SK-N-SH (cell line): ENCODE results near the gene TMEM87A. TPM values are rescaled to one million over a fixed set of nuclear protein-coding genes. Genes with fewer than 3 reads are reported as not detected.

Source experiments
- CTCF ChIA-PET: fragments of 300-600, 350-600 bp; formaldehyde crosslinking; extraction: SDS; loops from one replicate; lab custom pipeline; 2021; lab: Yijun Ruan, JAX
- POLR2A ChIA-PET: fragments of 350-600 bp; sonication (Branson Sonifier 250); formaldehyde crosslinking; extraction: SDS; loops from one replicate; lab custom pipeline; 2020; ENCODE audit warnings: antibody characterized with exemption, inconsistent platforms; lab: Yijun Ruan, JAX
- DNase-seq: peaks from one replicate; pipeline ENCODE4 v3.0.0; 2012
- H2AFZ ChIP-seq: fragments of 200-600 bp; sonication (generic); 2 replicates; pipeline ENCODE4 v1.8.1; 2016; ENCODE audit warnings: antibody characterized with exemption, mild to moderate bottlenecking, low read depth
- H3F3A ChIP-seq: fragments of 200-600 bp; sonication (generic); replicated peaks from 2 replicates; pipeline ENCODE3; 2016; ENCODE audit warnings: antibody characterized with exemption, mild to moderate bottlenecking; ENCODE audit not compliant: insufficient read depth
- H3K27ac ChIP-seq, 2 experiments: fragments of 200-500 bp in 1 of 2; fragments of 200-600 bp in 1 of 2; sonication (Bioruptor generic) in 1 of 2; sonication (generic), shearing (Covaris generic) in 1 of 2; 2 replicates each; pipeline versions ENCODE4 v1.5.1 to v1.6.1; 2014 to 2016; ENCODE audit warnings: low read depth in 2 of 2, inconsistent platforms in 1 of 2, low read length in 1 of 2, mild to moderate bottlenecking in 1 of 2, mixed read lengths in 1 of 2
- H3K27me3 ChIP-seq: fragments of 200-600 bp; sonication (generic), shearing (Covaris generic); 2 replicates; pipeline ENCODE4 v1.6.1; 2016; ENCODE audit warnings: mixed run types; ENCODE audit not compliant: insufficient read depth
- H3K36me3 ChIP-seq, 2 experiments: fragments of 200-500 bp in 1 of 2; fragments of 200-600 bp in 1 of 2; sonication (Bioruptor generic) in 1 of 2; sonication (generic) in 1 of 2; replicated peaks in 1 of 2; 2 replicates each; pipeline versions ENCODE3 to v1.5.1; 2014 to 2016; ENCODE audit warnings: low read length in 1 of 2, mild to moderate bottlenecking in 1 of 2; ENCODE audit not compliant: insufficient read depth in 2 of 2, control insufficient read depth in 1 of 2
- H3K4me1 ChIP-seq, 2 experiments: fragments of 200-500 bp in 1 of 2; fragments of 200-600 bp in 1 of 2; sonication (Bioruptor generic) in 1 of 2; sonication (generic), shearing (Covaris generic) in 1 of 2; 2 replicates each; pipeline versions ENCODE4 v1.5.1 to v1.6.1; 2014 to 2016; ENCODE audit warnings: low read depth in 1 of 2, low read length in 1 of 2, mixed run types in 1 of 2; ENCODE audit not compliant: insufficient read depth in 2 of 2, control insufficient read depth in 1 of 2
- H3K4me2 ChIP-seq: fragments of 200-600 bp; sonication (generic), shearing (Covaris generic); 2 replicates; pipeline ENCODE4 v1.6.1; 2017; ENCODE audit warnings: mixed run types
- H3K4me3 ChIP-seq, 2 experiments: fragments of 200-500 bp in 1 of 2; fragments of 200-600 bp in 1 of 2; sonication (Bioruptor generic) in 1 of 2; sonication (generic), shearing (Covaris generic) in 1 of 2; 2 replicates each; pipeline versions ENCODE4 v1.5.1 to v1.8.1; 2014 to 2016; ENCODE audit warnings: low read depth in 2 of 2, inconsistent platforms in 1 of 2, low read length in 1 of 2, mild to moderate bottlenecking in 1 of 2, mixed read lengths in 1 of 2, moderate library complexity in 1 of 2
- H3K79me2 ChIP-seq: fragments of 200-600 bp; sonication (generic); 2 replicates; pipeline ENCODE4 v1.8.1; 2017; ENCODE audit warnings: mild to moderate bottlenecking; ENCODE audit not compliant: insufficient read depth
- H3K9ac ChIP-seq: fragments of 200-600 bp; sonication (generic); 2 replicates; pipeline ENCODE4 v1.6.1; 2017; ENCODE audit warnings: mixed run types
- H3K9me2 ChIP-seq: fragments of 200-600 bp; sonication (generic); 2 replicates; pipeline ENCODE4 v1.6.1; 2017; ENCODE audit warnings: mixed run types
- H3K9me3 ChIP-seq: fragments of 200-600 bp; sonication (generic); 2 replicates; pipeline ENCODE4 v1.6.1; 2017; ENCODE audit warnings: mixed run types, mild to moderate bottlenecking, moderate library complexity
- H4K20me1 ChIP-seq: fragments of 200-600 bp; sonication (generic); 2 replicates; pipeline ENCODE4 v1.6.1; 2017; ENCODE audit warnings: mild to moderate bottlenecking, mixed run types; ENCODE audit not compliant: insufficient read depth
- CHD2 ChIP-seq: fragments of 150-350 bp; IDR thresholded peaks from 2 replicates; pipeline ENCODE4 v1.6.1; 2018; ENCODE audit warnings: low read length; ENCODE audit not compliant: partially characterized antibody
- EZH2phosphoT487 ChIP-seq: fragments of 200-600 bp; sonication (generic); IDR thresholded peaks from 2 replicates; pipeline ENCODE4 v1.6.1; 2017; ENCODE audit warnings: low read depth, mixed run types, mild to moderate bottlenecking, antibody characterized with exemption, moderate library complexity, borderline replicate concordance
- FOXJ3 ChIP-seq: sonication (generic); formaldehyde crosslinking; IDR thresholded peaks from 2 replicates; pipeline ENCODE4 v1.5.1; 2020; ENCODE audit warnings: mild to moderate bottlenecking, missing genetic modification reagents
- FOXM1 ChIP-seq: IDR thresholded peaks from 2 replicates; pipeline ENCODE4 v1.4.0; 2012; ENCODE audit warnings: low read depth, mild to moderate bottlenecking
- MXI1 ChIP-seq: IDR thresholded peaks from 2 replicates; pipeline ENCODE4 v1.6.1; 2012; ENCODE audit warnings: mild to moderate bottlenecking, low read depth, low read length, improper control_type of control experiment
- RCOR1 ChIP-seq: fragments of 150-350 bp; IDR thresholded peaks from 2 replicates; pipeline ENCODE4 v1.6.1; 2017; ENCODE audit warnings: antibody characterized with exemption, low read length
- RFX5 ChIP-seq: IDR thresholded peaks from 2 replicates; pipeline ENCODE4 v1.6.1; 2012; ENCODE audit warnings: mild to moderate bottlenecking, improper control_type of control experiment, low read length
- SMC3 ChIP-seq: IDR thresholded peaks from 2 replicates; pipeline ENCODE4 v1.6.1; 2012; ENCODE audit warnings: low read depth, low read length, improper control_type of control experiment
- TAF1 ChIP-seq: IDR thresholded peaks from 2 replicates; pipeline ENCODE4 v1.6.1; 2012; ENCODE audit warnings: low read depth, mild to moderate bottlenecking, low read length, moderate library complexity, borderline replicate concordance
- TEAD4 ChIP-seq: IDR thresholded peaks from 2 replicates; pipeline ENCODE4 v1.4.0; 2012; ENCODE audit warnings: mild to moderate bottlenecking, borderline replicate concordance; ENCODE audit not compliant: insufficient read depth
- WGBS: methylation state at CpG from one replicate; pipeline ENCODE4 v1.1.6; 2017; ENCODE audit warnings: low lambda C conversion rate; 5-methylcytosine and 5-hydroxymethylcytosine counted together
- polyA plus RNA-seq, 3 experiments: library from polyadenylated mRNA; depleted of rRNA; stranded (reverse); fragments of >200 nt; gene quantifications; 2 replicates each; pipeline ENCODE4 v1.2.3, GENCODE V29; 2012
- TF ChIP-seq, protein P1 (sequence below): fragments of 150-350 bp; IDR thresholded peaks from 2 replicates; pipeline ENCODE4 v1.6.1; 2017; ENCODE audit warnings: antibody characterized with exemption, low read length, low read depth, borderline replicate concordance
- TF ChIP-seq, protein P2 (sequence below): fragments of 150-350 bp; IDR thresholded peaks from 2 replicates; pipeline ENCODE4 v1.6.1; 2016; ENCODE audit warnings: mild to moderate bottlenecking, low read depth, low read length
- TF ChIP-seq, protein P3 (sequence below): IDR thresholded peaks from 2 replicates; pipeline ENCODE4 v1.4.0; 2012; ENCODE audit warnings: low read depth, borderline replicate concordance
- TF ChIP-seq, protein P4 (sequence below): IDR thresholded peaks from 2 replicates; pipeline ENCODE4 v1.4.0; 2012; ENCODE audit warnings: low read depth, borderline replicate concordance

TMEM87A gene
- polyA plus RNA-seq, 1 of the 3 experiments (the other 2 are of a cell fraction) = 20.8 TPM

DNA sequence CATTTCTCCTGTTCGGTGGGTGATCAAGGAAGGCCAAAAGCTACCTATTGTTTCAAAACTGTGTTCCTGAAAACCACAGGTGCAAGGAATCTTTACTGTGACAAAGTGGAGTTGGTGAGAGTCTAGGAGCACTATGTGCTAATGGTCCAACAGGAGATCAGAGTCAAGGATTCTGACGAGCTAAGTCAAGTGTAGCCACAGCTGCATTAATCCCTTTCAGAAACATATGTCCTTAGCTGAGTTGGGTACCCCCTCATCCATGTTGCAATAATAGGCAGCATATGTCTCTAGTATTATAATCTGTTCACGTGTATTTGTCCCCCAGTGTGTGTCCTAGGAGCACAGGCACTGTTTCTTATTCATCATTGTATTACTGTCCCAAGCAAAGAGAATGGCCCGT lies 66.8 kb downstream of the TMEM87A start:
- H3K4me1 ChIP-seq = peaks cover 0 to 13% of the 10 kb centered on the region in 2 experiments; a peak in 2 of 4 replicates
- no peaks in the 10 kb centered on the region for H3K9me2 ChIP-seq
- no peaks in the 10 kb centered on the region for H3K9me3 ChIP-seq
- no peak overlapping the region for H3K27ac ChIP-seq
- no peak for DNase-seq
- H3F3A ChIP-seq = peaks cover 23% of the 10 kb centered on the region
- peaks cover 9% of the 10 kb centered on the region; the same call in 1 of the 2 replicates for H4K20me1 ChIP-seq
- H3K79me2 ChIP-seq = peaks cover 67% of the 10 kb centered on the region
- no peak overlapping the region for H2AFZ ChIP-seq
- no peak for TF ChIP-seq SMC3
- TF ChIP-seq, protein P1, sequence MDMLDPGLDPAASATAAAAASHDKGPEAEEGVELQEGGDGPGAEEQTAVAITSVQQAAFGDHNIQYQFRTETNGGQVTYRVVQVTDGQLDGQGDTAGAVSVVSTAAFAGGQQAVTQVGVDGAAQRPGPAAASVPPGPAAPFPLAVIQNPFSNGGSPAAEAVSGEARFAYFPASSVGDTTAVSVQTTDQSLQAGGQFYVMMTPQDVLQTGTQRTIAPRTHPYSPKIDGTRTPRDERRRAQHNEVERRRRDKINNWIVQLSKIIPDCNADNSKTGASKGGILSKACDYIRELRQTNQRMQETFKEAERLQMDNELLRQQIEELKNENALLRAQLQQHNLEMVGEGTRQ = no peak
- TF ChIP-seq MXI1 = no peak
- TF ChIP-seq RFX5 = no peak
- TF ChIP-seq RCOR1 = no peak
- no peak for TF ChIP-seq CHD2
- TF ChIP-seq TEAD4 = no peak
- TF ChIP-seq, protein P2, sequence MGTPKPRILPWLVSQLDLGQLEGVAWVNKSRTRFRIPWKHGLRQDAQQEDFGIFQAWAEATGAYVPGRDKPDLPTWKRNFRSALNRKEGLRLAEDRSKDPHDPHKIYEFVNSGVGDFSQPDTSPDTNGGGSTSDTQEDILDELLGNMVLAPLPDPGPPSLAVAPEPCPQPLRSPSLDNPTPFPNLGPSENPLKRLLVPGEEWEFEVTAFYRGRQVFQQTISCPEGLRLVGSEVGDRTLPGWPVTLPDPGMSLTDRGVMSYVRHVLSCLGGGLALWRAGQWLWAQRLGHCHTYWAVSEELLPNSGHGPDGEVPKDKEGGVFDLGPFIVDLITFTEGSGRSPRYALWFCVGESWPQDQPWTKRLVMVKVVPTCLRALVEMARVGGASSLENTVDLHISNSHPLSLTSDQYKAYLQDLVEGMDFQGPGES = no peak
- no peak for TF ChIP-seq FOXJ3 (CRISPR knock-in tag)
- TF ChIP-seq, protein P3, sequence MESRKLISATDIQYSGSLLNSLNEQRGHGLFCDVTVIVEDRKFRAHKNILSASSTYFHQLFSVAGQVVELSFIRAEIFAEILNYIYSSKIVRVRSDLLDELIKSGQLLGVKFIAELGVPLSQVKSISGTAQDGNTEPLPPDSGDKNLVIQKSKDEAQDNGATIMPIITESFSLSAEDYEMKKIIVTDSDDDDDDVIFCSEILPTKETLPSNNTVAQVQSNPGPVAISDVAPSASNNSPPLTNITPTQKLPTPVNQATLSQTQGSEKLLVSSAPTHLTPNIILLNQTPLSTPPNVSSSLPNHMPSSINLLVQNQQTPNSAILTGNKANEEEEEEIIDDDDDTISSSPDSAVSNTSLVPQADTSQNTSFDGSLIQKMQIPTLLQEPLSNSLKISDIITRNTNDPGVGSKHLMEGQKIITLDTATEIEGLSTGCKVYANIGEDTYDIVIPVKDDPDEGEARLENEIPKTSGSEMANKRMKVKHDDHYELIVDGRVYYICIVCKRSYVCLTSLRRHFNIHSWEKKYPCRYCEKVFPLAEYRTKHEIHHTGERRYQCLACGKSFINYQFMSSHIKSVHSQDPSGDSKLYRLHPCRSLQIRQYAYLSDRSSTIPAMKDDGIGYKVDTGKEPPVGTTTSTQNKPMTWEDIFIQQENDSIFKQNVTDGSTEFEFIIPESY = no peak
- TF ChIP-seq TAF1 = no peak
- TF ChIP-seq EZH2phosphoT487 = no peak
- TF ChIP-seq, protein P4, sequence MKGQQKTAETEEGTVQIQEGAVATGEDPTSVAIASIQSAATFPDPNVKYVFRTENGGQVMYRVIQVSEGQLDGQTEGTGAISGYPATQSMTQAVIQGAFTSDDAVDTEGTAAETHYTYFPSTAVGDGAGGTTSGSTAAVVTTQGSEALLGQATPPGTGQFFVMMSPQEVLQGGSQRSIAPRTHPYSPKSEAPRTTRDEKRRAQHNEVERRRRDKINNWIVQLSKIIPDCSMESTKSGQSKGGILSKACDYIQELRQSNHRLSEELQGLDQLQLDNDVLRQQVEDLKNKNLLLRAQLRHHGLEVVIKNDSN = no peak
- TF ChIP-seq FOXM1 = no peak
- CTCF ChIA-PET = no interaction called here
- POLR2A ChIA-PET = no interaction called here
- peaks cover 31 to 40% of the 10 kb centered on the region in 2 experiments for H3K36me3 ChIP-seq
- H3K4me2 ChIP-seq = peak overlapping the region; percentile 84; the same call in 1 of the 2 replicates
- WGBS = 88% methylated on average over 4 of the region's 4 CpGs
- no peak overlapping the region for H3K9ac ChIP-seq
- no peaks in the 10 kb centered on the region for H3K27me3 ChIP-seq
- peak overlapping the region in 1 of 2 experiments; percentile 100; a peak in 1 of 4 replicates for H3K4me3 ChIP-seq
